ENCODE results near the gene MRPS30.
"Not testable (repeated sequence)": the region's sequence is repeated elsewhere in the genome, so short reads cannot be mapped to it uniquely, and the experiment has no call there.

The MRPS30 gene

DNA sequence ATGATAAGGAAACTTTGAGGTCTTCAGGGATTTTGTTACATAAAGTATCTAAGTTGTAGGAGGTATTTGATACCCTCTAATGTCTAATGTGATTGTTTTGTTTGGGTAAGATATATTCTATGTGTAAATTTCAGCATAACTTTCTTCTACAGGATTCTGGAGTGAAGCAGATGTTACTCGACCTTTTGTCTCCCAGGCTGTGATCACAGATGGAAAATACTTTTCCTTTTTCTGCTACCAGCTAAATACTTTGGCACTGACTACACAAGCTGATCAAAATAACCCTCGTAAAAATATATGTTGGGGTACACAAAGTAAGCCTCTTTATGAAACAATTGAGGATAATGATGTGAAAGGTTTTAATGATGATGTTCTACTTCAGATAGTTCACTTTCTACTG, 6.0 kb downstream of the MRPS30 start:
- TF ChIP-seq, protein P1, sequence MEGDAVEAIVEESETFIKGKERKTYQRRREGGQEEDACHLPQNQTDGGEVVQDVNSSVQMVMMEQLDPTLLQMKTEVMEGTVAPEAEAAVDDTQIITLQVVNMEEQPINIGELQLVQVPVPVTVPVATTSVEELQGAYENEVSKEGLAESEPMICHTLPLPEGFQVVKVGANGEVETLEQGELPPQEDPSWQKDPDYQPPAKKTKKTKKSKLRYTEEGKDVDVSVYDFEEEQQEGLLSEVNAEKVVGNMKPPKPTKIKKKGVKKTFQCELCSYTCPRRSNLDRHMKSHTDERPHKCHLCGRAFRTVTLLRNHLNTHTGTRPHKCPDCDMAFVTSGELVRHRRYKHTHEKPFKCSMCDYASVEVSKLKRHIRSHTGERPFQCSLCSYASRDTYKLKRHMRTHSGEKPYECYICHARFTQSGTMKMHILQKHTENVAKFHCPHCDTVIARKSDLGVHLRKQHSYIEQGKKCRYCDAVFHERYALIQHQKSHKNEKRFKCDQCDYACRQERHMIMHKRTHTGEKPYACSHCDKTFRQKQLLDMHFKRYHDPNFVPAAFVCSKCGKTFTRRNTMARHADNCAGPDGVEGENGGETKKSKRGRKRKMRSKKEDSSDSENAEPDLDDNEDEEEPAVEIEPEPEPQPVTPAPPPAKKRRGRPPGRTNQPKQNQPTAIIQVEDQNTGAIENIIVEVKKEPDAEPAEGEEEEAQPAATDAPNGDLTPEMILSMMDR (conservative IDR thresholded peaks at IDR 0.05; ENCODE audit: control insufficient read depth, insufficient read depth, low read depth, low read length), result no peak
- H3K4me3 ChIP-seq (ENCODE audit: control insufficient read depth, low read depth, low read length), result no peak overlapping the region
- no peak for DNase-seq (ENCODE audit: low read depth)

DNA sequence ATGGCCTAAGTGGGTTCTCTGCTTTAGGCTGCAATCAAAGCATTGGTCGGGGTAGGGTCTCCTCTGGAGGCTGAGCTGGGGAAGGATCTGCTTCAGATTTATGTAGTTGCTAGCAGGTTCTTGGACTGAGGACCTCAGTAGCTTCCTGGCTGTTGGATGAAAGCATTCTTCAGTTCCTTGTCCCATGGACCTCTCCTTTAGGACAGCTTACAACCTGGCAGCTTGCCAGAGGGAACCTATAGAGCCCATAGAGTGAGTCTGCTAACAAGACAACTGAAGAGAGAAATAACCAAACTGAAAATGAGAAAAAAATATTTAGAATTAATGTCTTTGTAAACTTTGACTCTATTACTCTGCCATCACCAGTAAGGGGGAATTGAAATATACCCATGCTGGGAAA, 12.4 kb downstream of the MRPS30 start:
- TF ChIP-seq, protein P1 (conservative IDR thresholded peaks at IDR 0.05; ENCODE audit: control insufficient read depth, insufficient read depth, low read depth, low read length), result no peak
- DNase-seq (ENCODE audit: low read depth), result no peak

DNA sequence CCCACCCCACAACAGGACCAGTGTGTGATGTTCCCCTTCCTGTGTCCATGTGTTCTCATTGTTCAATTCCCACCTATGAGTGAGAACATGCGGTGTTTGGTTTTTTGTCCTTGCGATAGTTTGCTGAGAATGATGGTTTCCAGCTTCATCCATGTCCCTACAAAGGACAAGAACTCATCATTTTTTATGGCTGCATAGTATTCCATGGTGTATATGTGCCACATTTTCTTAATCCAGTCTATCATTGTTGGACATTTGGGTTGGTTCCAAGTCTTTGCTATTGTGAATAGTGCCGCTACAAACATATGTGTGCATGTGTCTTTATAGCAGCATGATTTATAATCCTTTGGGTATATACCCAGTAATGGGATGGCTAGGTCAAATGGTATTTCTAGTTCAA, 15.9 kb downstream of the MRPS30 start:
- H3K4me3 ChIP-seq (ENCODE audit: control insufficient read depth, low read depth, low read length); DNase-seq (ENCODE audit: low read depth): not testable (repeated sequence)

More for the DNA sequence above, 12.4 kb downstream of the MRPS30 start:
- H3K4me3 ChIP-seq (ENCODE audit: control insufficient read depth, low read depth, low read length), result no peak overlapping the region

DNA sequence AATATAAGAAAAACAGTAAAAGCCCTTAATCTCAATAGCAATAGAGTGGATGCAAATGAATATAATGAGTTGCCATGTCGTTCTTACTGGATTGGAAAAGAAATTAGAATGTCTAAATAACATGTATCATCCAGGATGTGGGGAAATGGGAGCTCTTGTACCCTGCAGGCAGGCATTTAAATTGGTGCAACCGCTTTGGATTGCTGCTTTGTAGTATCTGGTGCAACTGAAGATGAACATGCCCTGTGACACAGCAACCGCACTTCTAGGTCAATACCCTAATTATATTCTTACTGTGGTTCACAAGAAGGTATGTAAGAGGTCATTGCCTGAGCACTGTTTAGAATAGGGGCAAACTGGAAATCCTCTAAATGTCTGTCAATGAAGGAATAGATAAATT, 18.9 kb downstream of the MRPS30 start:
- DNase-seq (ENCODE audit: low read depth), result no peak
- no peak overlapping the region for H3K4me3 ChIP-seq (ENCODE audit: control insufficient read depth, low read depth, low read length)
- TF ChIP-seq, protein P1 (conservative IDR thresholded peaks at IDR 0.05; ENCODE audit: control insufficient read depth, insufficient read depth, low read depth, low read length), result no peak

DNA sequence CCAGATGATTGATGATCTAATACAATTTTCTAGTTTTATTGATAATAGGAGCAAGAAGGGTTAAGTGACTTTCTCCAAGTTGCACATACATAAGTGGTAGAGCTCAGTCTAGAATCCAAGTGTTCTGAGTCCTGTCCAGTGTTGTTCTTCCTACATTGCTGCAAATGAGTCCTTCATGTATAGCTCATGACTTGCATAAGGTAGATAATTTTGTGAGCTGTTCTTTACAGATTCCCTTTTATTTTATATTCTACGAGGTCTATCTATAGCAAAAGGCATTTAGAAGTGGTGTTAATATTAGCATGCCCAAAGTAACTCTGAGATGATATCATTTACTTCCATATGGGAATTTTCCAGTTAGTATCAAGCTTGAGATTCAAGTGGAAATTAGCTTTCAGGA, 20.0 kb downstream of the MRPS30 start:
- no peak overlapping the region for H3K4me3 ChIP-seq (ENCODE audit: control insufficient read depth, low read depth, low read length)
- no peak for DNase-seq (ENCODE audit: low read depth)
- TF ChIP-seq, protein P1 (conservative IDR thresholded peaks at IDR 0.05; ENCODE audit: control insufficient read depth, insufficient read depth, low read depth, low read length), result no peak

DNA sequence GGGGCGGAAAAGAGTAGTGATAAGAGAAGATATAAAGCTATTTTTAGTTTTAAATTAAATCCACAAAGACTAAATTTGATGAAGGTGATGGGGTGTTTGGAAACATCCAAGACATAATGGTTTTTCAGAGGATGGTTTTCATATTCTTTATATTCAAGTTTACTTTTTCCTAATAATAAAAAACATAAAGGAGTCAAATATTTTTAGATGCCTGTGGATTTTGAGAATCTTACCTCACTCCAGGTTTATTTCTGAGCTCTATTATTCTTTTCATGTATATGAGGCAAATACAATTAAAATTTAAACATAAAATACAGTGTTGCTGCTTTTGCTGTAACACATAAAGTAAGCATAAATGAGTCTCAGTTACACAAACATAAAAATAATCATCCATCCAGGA, 22.2 kb downstream of the MRPS30 start:
- no peak overlapping the region for H3K4me3 ChIP-seq (ENCODE audit: control insufficient read depth, low read depth, low read length)
- TF ChIP-seq, protein P1 (conservative IDR thresholded peaks at IDR 0.05; ENCODE audit: control insufficient read depth, insufficient read depth, low read depth, low read length), result no peak
- DNase-seq (ENCODE audit: low read depth), result no peak

DNA sequence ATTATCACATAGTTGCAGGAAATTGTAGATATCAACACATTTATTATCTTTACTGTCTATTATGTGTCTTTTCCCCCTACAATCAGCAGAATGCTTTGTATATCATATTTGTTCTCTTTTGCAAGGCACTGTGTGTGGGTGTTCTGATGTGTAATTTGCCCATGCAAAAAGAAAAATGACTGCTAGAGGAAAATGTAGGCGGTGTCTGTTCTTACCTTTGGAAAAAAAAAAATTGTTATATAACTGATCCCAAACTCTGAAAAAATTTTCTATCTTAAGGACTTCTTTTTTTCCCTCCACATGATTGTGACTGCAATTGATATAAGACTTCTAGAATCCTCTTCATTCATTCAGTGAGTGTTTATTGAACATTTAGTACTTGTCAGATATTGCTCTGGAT, 24.5 kb downstream of the MRPS30 start:
- TF ChIP-seq, protein P1 (conservative IDR thresholded peaks at IDR 0.05; ENCODE audit: control insufficient read depth, insufficient read depth, low read depth, low read length), result no peak
- H3K4me3 ChIP-seq (ENCODE audit: control insufficient read depth, low read depth, low read length), result no peak overlapping the region
- no peak for DNase-seq (ENCODE audit: low read depth)
